ENCODE results near the gene SLC49A4.

The SLC49A4 gene

GRCh38 chr3:122911901-122912300 lies 117.0 kb downstream of the SLC49A4 start:
- DNase-seq = no peak

- no peak for DNase-seq
Measured at GRCh38 chr3:122912772-122913538, 118.1 kb downstream of the SLC49A4 start.

- DNase-seq = no peak
Measured at GRCh38 chr3:122913539-122914100, 118.8 kb downstream of the SLC49A4 start.

- DNase-seq = no peak
Measured at GRCh38 chr3:122915300-122916055, 120.6 kb downstream of the SLC49A4 start.

- DNase-seq = no peak
Measured at GRCh38 chr3:122916084-122916483, 121.2 kb downstream of the SLC49A4 start.

- no peak for DNase-seq
Measured at GRCh38 chr3:122916580-122916979, 121.7 kb downstream of the SLC49A4 start.

- no peak for DNase-seq
Measured at GRCh38 chr3:122917412-122917811, 122.5 kb downstream of the SLC49A4 start.

GRCh38 chr3:122918576-122919290 lies 123.9 kb downstream of the SLC49A4 start:
- no peak for DNase-seq

- DNase-seq = no peak
Measured at GRCh38 chr3:122919291-122919610, 124.4 kb downstream of the SLC49A4 start.

- no peak for DNase-seq
Measured at GRCh38 chr3:122920986-122921385, 126.1 kb downstream of the SLC49A4 start.

GRCh38 chr3:122921791-122922651 lies 127.2 kb downstream of the SLC49A4 start:
- no peak for DNase-seq

GRCh38 chr3:122923611-122924010 lies 128.7 kb downstream of the SLC49A4 start:
- no peak for DNase-seq

- no peak for DNase-seq
Measured at GRCh38 chr3:122924056-122924455, 129.2 kb downstream of the SLC49A4 start.

GRCh38 chr3:122925756-122926155 lies 130.9 kb downstream of the SLC49A4 start:
- DNase-seq = no peak

- no peak for DNase-seq
Measured at GRCh38 chr3:122926322-122926721, 131.5 kb downstream of the SLC49A4 start.

GRCh38 chr3:122926811-122927210 lies 131.9 kb downstream of the SLC49A4 start:
- no peak for DNase-seq

GRCh38 chr3:122927726-122928125 lies 132.9 kb downstream of the SLC49A4 start:
- no peak for DNase-seq

- DNase-seq = no peak
Measured at GRCh38 chr3:122928396-122929187, 133.7 kb downstream of the SLC49A4 start.

GRCh38 chr3:122929188-122930062 lies 134.6 kb downstream of the SLC49A4 start:
- DNase-seq = no peak
